HepG2 (cell line): Measurements from ENCODE around the gene RIPOR3. TPM values are rescaled to one million over a fixed set of nuclear protein-coding genes. Genes with fewer than 3 reads are reported as not detected.

Experiments
- CREM ChIP-seq, 2 experiments: sonication (generic) in 1 of 2; formaldehyde crosslinking in 1 of 2; IDR thresholded peaks; 2 replicates each; pipeline versions ENCODE4 v1.4.0 to v1.6.1; 2016 to 2020; ENCODE audit warnings: antibody characterized with exemption in 1 of 2, mild to moderate bottlenecking in 1 of 2, missing genetic modification reagents in 1 of 2
- FOXC1 ChIP-seq: sonication (generic); formaldehyde crosslinking; IDR thresholded peaks from 2 replicates; pipeline ENCODE4 v1.8.0; 2022; ENCODE audit warnings: mild to moderate bottlenecking, missing genetic modification reagents, borderline replicate concordance
- PCBP1 ChIP-seq: fragments of 200-400 bp; formaldehyde crosslinking; IDR thresholded peaks from 2 replicates; pipeline ENCODE4 v1.6.1; 2017; ENCODE audit warnings: mild to moderate bottlenecking, low read depth, low read length, borderline replicate concordance
- REPIN1 ChIP-seq: sonication (generic); formaldehyde crosslinking; IDR thresholded peaks from 2 replicates; pipeline ENCODE4 v1.8.0; 2022; ENCODE audit warnings: missing genetic modification reagents, low read depth, mild to moderate bottlenecking, borderline replicate concordance
- SKI ChIP-seq: fragments of 450-650 bp; IDR thresholded peaks from one replicate; pipeline ENCODE4 v1.6.1; 2018; ENCODE audit warnings: mild to moderate bottlenecking; ENCODE audit not compliant: partially characterized antibody
- TARDBP ChIP-seq: sonication (generic); formaldehyde crosslinking; IDR thresholded peaks from 2 replicates; pipeline ENCODE4 v1.8.0; 2022; ENCODE audit warnings: mild to moderate bottlenecking, missing genetic modification reagents
- ZEB1 ChIP-seq: IDR thresholded peaks from 2 replicates; pipeline ENCODE4 v1.6.1; 2012; ENCODE audit warnings: mild to moderate bottlenecking, low read depth, inconsistent platforms; ENCODE audit not compliant: insufficient replicate concordance
- ZNF20 ChIP-seq: sonication (generic); formaldehyde crosslinking; IDR thresholded peaks from 2 replicates; pipeline ENCODE4 v1.4.0; 2020; ENCODE audit warnings: mild to moderate bottlenecking, moderate library complexity, missing genetic modification reagents
- ZNF256 ChIP-seq: sonication (generic); formaldehyde crosslinking; conservative IDR thresholded peaks from 2 replicates; pipeline ENCODE4 v1.4.0; 2020; ENCODE audit warnings: missing genetic modification reagents
- ZNF562 ChIP-seq: sonication (generic); formaldehyde crosslinking; IDR thresholded peaks from 2 replicates; pipeline ENCODE4 v1.8.0; 2022; ENCODE audit warnings: missing genetic modification reagents, borderline replicate concordance
- ZNF749 ChIP-seq: sonication (generic); formaldehyde crosslinking; IDR thresholded peaks from 2 replicates; pipeline ENCODE4 v1.8.0; 2022; ENCODE audit warnings: mild to moderate bottlenecking, missing genetic modification reagents, moderate library complexity, borderline replicate concordance
- ZNF768 ChIP-seq: sonication (generic); formaldehyde crosslinking; IDR thresholded peaks from 2 replicates; pipeline ENCODE4 v1.4.0; 2020; ENCODE audit warnings: missing genetic modification reagents
- polyA plus RNA-seq, 8 experiments: library from polyadenylated mRNA; depleted of rRNA in 3 of 8; stranded (reverse) in 7 of 8; unstranded in 1 of 8; fragments of >200 nt; fragmentation: Illumina TruSeq in 4 of 8; extraction: Trizol in 4 of 8; gene quantifications; 2 replicates each; pipeline versions ENCODE4 v1.2.1 to v1.2.3, GENCODE V29; 2011 to 2016; ENCODE audit warnings: low read depth in 4 of 8, missing spikeins in 1 of 8, mixed read lengths in 1 of 8; ENCODE audit not compliant: insufficient read depth in 1 of 8
- total RNA-seq, 5 experiments: library from RNA; depleted of rRNA; stranded (reverse); fragments of >200 nt; fragmentation: Illumina TruSeq; extraction: Trizol; gene quantifications; 2 replicates each; pipeline ENCODE4 v1.2.3, GENCODE V29; 2016; ENCODE audit warnings: low read depth in 1 of 5
- TF ChIP-seq, protein P1 (sequence below), 2 experiments: fragments of 450-650 bp in 1 of 2; sonication (generic) in 1 of 2; formaldehyde crosslinking in 1 of 2; IDR thresholded peaks; 2 replicates each; pipeline versions ENCODE4 v1.6.1 to v1.8.0; 2016 to 2022; ENCODE audit warnings: antibody characterized with exemption in 1 of 2, mild to moderate bottlenecking in 1 of 2, missing genetic modification reagents in 1 of 2
- TF ChIP-seq, protein P2 (sequence below): sonication (generic); formaldehyde crosslinking; IDR thresholded peaks from 2 replicates; pipeline ENCODE4 v1.4.0; 2020; ENCODE audit warnings: missing genetic modification reagents
- TF ChIP-seq, protein P3 (sequence below): sonication (generic); formaldehyde crosslinking; IDR thresholded peaks from 2 replicates; pipeline ENCODE4 v1.4.0; 2020; ENCODE audit warnings: mild to moderate bottlenecking, missing genetic modification reagents

RIPOR3 gene
- total and polyA plus RNA-seq, 2 of the 13 experiments (the other 11 are each of a cell fraction or from before 2014, with no cell fraction given) = 0.18 TPM; not detected in 1

DNA sequence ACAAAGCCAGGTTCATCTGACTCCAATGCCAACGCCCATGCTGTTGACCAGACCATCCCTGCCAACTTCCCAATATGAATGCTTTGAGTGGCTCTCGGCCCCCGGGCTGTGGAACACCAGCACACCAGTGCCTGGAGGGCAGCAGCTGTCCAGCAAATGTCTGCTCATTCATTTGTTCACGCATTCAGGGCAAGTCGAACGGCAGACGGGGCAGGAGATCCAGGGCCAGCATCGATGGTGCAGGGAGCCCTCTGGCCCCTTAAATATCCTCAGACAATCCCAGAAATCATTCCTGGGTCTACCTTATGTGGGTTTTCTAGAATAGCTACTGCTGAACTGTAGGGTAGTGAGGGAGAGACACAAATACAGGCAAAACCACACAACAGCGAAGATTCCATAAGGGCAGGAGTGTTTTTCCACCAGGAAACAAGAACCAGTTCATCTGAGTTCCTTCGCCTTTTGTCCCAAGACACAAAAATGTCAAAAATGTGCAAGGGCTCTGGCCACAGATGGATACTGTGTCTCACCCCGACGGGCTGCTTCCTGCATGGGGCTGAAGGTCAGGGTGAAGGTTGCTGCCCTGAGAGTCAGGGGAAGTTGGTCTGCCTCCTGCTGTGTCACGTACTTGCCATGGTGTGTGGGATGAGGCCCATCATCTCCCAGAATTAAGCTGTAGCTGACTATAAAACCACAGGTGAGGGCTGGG lies 15.5 kb downstream of the RIPOR3 start (continued):
- TF ChIP-seq, protein P1, sequence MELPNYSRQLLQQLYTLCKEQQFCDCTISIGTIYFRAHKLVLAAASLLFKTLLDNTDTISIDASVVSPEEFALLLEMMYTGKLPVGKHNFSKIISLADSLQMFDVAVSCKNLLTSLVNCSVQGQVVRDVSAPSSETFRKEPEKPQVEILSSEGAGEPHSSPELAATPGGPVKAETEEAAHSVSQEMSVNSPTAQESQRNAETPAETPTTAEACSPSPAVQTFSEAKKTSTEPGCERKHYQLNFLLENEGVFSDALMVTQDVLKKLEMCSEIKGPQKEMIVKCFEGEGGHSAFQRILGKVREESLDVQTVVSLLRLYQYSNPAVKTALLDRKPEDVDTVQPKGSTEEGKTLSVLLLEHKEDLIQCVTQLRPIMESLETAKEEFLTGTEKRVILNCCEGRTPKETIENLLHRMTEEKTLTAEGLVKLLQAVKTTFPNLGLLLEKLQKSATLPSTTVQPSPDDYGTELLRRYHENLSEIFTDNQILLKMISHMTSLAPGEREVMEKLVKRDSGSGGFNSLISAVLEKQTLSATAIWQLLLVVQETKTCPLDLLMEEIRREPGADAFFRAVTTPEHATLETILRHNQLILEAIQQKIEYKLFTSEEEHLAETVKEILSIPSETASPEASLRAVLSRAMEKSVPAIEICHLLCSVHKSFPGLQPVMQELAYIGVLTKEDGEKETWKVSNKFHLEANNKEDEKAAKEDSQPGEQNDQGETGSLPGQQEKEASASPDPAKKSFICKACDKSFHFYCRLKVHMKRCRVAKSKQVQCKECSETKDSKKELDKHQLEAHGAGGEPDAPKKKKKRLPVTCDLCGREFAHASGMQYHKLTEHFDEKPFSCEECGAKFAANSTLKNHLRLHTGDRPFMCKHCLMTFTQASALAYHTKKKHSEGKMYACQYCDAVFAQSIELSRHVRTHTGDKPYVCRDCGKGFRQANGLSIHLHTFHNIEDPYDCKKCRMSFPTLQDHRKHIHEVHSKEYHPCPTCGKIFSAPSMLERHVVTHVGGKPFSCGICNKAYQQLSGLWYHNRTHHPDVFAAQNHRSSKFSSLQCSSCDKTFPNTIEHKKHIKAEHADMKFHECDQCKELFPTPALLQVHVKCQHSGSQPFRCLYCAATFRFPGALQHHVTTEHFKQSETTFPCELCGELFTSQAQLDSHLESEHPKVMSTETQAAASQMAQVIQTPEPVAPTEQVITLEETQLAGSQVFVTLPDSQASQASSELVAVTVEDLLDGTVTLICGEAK (IDR thresholded peaks at IDR 0.05) = no peak
- TF ChIP-seq, protein P1 (CRISPR knock-in tag; IDR thresholded peaks at IDR 0.05) = peak; percentile 72
- TF ChIP-seq ZNF768 (CRISPR knock-in tag) = no peak
- TF ChIP-seq ZNF256 (CRISPR knock-in tag) = no peak; the same call in 1 of the 2 replicates
- TF ChIP-seq FOXC1 = no peak
- peak; percentile 23 for TF ChIP-seq ZEB1
- TF ChIP-seq ZNF749 (CRISPR knock-in tag) = no peak
- no peak for TF ChIP-seq REPIN1
- TF ChIP-seq, protein P2, sequence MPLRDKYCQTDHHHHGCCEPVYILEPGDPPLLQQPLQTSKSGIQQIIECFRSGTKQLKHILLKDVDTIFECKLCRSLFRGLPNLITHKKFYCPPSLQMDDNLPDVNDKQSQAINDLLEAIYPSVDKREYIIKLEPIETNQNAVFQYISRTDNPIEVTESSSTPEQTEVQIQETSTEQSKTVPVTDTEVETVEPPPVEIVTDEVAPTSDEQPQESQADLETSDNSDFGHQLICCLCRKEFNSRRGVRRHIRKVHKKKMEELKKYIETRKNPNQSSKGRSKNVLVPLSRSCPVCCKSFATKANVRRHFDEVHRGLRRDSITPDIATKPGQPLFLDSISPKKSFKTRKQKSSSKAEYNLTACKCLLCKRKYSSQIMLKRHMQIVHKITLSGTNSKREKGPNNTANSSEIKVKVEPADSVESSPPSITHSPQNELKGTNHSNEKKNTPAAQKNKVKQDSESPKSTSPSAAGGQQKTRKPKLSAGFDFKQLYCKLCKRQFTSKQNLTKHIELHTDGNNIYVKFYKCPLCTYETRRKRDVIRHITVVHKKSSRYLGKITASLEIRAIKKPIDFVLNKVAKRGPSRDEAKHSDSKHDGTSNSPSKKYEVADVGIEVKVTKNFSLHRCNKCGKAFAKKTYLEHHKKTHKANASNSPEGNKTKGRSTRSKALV (CRISPR knock-in tag) = no peak
- TF ChIP-seq PCBP1 = no peak
- TF ChIP-seq ZNF562 (CRISPR knock-in tag) = no peak
- TF ChIP-seq ZNF20 (CRISPR knock-in tag) = no peak
- TF ChIP-seq CREM (IDR thresholded peaks at IDR 0.05) = peak; percentile 70
- no peak for TF ChIP-seq CREM (CRISPR knock-in tag; IDR thresholded peaks at IDR 0.05)
- TF ChIP-seq SKI = peak; percentile 98
- TF ChIP-seq TARDBP = peak; percentile 98
- TF ChIP-seq, protein P3, sequence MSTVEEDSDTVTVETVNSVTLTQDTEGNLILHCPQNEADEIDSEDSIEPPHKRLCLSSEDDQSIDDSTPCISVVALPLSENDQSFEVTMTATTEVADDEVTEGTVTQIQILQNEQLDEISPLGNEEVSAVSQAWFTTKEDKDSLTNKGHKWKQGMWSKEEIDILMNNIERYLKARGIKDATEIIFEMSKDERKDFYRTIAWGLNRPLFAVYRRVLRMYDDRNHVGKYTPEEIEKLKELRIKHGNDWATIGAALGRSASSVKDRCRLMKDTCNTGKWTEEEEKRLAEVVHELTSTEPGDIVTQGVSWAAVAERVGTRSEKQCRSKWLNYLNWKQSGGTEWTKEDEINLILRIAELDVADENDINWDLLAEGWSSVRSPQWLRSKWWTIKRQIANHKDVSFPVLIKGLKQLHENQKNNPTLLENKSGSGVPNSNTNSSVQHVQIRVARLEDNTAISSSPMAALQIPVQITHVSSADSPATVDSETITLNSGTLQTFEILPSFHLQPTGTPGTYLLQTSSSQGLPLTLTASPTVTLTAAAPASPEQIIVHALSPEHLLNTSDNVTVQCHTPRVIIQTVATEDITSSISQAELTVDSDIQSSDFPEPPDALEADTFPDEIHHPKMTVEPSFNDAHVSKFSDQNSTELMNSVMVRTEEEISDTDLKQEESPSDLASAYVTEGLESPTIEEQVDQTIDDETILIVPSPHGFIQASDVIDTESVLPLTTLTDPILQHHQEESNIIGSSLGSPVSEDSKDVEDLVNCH = no peak
